Medulla oblongata (tissue), 1 donor: ENCODE data around the gene MEST.
A peak's percentile ranks its signal among the peaks of the same experiment; 100 is the strongest.
"Not testable (repeated sequence)": the region's sequence is repeated elsewhere in the genome, so short reads cannot be mapped to it uniquely, and the experiment has no call there.

Experiments
- DNase-seq: peaks from one replicate; pipeline ENCODE4 v3.0.0-alpha.2; 2015; ENCODE audit errors: extremely low spot score

The MEST gene

DNA sequence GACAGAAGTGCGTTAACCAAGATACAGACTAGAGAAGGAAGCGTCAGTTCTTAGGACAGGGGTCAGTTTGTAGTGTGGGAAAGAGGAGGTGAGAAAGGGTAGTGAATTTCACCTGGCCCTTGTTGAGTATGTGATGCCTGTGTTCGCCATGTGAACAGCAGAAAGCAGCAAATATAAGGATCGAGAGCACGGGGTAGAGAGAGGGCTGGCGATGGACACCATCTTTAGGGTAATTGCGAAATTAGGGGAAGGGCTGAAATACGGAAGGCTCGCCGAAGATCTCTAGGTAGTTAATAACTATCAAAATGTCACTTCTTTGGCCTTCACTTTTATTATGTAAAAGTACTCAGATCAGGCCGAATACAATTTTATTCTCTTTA is 6.2 kb upstream of the MEST start:
- no peak for DNase-seq

DNA sequence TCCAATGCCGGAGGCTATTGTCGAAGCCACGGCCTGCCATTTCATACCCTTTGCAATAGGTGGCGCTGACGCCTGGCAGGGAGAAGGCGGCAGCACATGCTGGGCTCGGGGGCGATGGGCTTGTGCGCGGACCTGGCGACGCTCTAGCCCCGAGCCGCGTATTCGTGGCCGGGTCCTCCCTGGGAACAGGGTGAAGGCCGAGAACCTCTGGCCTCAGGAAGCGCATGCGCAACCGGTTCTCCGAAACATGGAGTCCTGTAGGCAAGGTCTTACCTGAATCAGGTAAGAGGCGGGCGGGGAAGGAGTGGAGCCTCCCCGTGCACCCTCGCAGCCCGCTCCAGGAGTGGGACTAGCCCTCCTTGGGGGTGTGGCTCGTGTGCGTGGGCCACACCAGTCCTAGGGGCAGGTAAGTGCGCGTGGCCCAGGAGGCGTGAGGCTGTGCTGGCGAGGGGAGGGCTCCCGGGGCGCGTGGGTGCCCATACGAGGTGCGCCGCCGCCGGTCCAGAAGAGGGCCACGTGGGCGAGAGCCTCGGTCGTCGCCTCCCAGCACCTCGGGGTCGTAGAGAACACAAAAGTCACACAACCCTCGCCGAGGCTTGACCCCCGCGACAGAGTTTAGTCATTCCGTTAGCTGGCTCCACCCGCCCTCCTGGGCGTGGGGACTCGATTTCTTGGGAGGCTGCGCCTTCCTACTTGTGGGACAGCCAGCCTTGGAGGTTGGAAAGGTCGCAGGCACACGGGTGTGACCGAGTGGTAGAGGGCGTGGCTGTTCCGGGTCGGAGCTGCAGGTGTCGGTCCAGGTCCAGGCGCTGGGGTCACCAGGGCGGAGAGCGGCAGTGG is 5.6 kb upstream of the MEST start:
- DNase-seq: peak; percentile 61

DNA sequence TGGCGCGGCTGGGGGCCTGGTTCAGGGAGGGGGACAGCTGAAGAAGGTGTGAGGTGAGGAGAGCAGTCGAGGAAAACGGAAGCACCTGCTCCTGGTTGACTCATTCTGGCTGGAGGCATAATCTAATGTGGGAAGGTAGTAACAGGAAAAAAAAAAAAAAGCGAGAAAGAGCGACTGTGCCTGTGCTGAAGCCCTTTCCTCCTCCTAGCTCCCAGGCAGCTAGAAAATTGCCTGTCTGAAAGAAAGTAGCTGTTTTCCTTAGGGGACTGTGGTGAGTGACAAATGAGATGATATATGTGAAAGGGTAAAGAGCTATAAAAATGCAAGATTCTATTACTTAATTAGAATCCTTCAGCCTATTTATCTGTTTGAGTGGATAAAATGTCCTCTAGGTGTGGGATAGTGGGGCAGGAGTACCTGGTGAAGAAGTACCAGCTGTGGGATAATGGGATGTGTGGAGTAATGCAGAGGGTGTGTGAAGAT is 4.9 kb upstream of the MEST start:
- no peak for DNase-seq

DNA sequence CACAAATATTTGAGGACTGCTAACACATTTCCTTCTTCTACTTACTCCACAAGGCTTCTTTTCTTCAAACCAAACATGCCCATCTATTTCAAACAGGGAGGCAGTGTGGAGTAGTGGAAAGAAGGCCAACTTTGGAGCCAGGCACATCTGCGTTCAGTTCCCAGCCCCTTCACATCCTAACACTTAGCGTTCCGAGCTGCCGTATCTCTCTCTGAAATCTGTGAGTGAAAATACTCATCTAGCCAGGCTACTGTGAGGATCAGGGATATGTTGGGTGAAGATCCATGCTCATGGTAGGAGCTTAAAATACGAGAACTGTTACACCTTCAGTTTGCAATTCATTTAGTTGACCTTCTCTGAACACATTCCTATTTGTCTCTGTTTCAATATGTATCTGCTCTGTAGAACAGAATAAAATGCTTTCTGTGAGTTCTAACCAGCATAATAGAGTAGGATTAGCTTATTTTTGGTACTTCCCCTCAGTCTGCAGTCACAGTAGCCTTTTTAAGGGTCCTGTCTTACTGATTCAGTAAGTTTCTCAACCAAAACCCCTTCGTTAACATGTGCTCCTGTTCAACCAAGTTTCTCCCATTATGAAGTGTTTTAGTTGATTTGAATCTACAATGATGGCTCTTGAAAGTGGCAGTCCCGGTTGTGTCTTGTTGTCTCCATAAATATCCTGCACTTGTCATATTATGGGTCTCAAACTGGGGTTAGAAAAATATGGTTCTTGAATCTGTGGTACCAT is 3.3 kb upstream of the MEST start:
- DNase-seq: peak; percentile 16

DNA sequence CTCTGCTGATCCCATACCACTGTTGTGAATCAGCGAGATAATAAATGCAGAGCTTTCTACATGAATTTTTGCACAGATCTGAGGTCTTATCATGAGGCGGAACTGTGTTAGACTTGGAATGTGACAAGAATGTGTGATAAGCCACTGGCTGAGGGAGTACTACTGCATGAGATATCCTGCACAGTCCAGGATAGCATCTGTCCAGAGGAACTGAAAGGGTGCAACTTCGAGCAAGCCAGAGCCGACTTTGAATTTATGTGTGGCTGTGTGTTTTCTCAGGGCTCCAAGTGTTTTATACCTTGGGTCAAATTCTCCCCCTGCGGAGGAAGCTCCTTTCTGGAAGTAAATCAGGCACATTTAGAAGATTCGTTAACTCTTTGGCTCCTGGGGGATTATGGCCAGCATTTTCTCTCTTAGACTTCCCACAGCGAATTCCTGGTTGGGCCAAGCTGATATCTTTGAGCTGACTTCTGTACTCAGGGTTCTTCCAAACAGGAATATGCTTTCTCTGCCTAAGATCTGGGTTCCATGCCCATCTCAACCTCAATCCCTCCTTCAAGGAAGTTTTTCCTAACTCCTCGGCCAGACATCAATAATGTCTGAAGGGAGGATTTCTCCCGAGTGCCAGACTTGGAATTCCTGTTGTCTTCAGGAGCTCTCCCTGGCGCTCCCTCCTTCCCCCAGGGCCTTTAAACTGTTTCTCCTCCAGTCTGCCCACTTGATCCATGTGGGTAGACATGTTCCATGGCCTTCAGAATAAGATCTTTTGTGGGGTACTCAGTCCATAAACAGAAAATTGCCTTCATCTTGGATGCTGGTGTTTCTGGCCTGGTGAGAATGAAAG is 2.5 kb upstream of the MEST start:
- no peak for DNase-seq

DNA sequence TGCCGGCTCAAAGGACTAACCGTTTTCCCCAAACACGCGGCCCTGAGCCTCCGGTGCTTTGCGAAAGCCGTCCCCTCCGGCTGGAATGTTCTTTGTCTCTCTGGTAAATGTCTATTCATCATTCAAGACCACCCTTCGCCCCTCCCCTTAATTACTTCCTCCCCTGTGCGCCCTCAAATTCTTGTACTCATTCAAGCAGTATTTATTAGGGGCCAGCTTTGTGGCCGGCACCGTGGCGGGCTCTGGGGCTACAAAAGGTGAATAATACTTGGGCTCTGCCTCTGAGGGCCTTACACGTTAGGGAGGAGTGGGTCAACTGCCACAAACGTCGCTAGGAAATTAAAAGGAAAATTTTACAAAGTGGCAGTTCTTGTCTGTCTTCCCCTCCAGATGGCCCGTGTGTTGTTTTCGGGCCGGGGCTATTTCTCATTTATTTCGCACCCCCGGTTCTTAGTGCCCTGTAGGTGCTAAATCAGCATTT is 1.5 kb upstream of the MEST start:
- DNase-seq: no peak

DNA sequence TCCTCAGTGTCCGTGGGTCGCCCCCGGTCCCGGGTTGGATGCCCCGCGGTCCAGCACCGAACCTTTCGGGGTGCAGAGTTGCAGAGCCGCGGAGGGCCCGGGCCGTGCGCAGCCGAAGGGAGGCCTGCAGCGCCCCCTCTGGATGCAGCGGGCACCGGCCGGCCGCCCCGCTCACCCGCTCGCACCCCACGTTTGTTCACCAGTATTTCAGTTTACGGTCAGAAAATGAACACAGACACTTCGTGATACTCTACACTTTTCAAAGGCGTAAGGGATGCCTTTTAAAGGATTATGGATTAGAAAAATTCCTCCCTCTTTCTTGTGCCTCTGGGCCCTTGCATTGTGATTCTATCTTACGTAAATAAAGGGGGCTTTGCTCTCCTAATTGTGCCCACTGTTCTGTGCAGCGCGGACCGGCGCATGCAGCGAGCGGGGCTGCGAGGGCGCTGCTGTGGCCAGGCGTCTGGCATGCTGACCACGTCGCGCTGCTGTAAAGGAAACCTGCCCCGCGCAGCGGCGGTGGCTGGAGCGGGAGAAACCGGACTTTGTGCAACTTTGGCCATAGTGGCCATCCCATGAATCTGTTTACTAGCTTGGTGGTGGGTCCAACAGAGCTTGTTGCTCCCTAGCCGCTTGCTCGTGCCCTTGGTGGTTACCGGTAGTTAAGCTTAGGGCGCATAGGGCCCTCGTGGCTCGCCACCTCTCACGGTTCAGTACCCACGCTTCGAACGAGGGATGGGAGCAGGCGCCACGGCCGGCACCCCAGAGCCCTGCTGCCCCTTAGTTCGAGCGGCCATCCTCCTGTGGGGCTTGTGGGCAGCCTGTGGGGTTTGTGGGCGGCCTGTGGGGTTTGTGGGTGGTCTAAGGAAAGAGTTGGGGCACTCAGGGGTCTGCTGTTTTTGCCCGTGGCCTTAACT is 739 bp upstream of the MEST start:
- peak; percentile 40 for DNase-seq

DNA sequence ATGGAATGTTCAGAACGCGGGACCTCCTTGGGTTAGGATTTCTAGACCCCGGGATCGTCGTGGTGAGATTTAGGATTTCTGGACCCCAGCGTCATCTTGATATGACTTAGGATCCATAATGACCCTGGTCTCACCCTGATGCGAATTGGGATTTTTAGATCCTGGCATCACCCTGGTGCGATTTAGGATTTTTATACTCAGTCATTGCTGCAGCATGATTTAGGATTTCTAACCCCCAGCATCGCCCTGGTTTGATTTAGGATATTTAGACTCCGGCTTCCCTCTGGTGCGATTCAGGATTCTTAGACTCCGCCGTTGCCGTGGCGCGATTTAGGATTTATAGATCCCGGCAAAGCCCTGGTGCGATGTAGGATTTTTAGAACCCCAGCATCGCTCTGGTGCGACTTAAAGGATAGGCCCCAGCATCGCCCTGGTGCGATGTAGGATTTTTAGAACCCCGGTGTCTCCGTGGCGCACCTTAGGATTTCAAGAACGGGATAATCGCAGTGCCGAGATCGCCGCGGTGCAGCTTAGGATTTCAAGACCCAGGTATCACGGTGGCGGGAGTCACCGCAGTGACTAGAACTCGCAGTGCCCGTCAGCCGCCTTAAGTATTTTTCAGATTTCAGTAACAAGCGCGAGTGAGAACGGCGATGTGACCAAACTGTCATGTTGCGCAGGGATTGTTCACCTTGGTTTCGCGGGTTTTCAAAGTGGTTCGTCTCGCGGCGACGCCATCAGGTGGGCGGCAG is 814 bp downstream of the MEST start:
- DNase-seq: no peak

DNA sequence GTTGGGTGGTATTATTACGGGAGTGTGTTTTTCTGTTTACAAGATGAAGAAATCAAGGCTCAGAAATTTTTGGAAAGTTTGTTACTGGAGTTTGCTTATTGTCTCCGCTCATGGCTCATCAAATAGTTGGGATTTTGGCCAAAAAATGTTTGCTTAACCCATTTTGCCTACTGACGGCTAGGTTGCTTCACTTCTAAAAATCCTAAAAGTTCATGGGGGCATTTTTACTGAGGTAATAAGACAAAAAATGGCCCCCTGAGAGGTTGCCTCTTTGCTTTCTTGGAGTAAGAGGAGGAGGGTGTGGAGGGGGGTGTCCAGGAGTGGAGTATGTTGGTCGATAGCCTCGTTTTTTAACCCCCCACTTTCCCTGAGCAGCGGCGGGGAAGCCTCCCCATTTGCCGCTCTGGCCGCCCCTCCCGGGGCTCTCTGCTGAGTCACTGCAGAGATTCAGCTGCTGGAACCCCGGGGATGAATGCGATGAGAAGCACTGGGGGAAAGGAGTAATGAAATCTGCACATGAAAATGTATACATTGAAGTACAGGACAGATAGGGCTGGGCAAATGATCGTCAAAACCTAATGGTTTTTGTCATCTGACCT is 1.5 kb downstream of the MEST start:
- DNase-seq: no peak

DNA sequence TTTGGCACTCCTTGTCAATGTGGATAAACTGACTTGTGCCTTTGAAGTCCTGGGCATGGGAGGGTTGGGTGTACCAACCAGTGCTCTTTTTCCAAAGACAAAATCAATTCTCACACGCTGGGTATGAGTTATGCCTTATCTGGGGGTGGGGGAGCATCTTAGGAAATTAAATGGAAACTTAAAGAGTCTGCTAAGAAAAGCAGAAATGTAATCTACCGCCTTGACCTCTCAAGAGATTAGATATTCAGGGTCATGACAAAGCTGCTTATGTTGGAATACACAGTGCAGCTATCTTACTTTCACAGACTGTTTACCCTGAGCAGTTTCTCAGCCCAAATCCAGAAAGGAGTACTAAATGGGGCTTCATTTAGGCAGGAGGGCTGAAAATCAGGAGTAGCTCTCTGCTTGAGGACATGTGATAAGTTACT is 2.6 kb downstream of the MEST start:
- DNase-seq: no peak

DNA sequence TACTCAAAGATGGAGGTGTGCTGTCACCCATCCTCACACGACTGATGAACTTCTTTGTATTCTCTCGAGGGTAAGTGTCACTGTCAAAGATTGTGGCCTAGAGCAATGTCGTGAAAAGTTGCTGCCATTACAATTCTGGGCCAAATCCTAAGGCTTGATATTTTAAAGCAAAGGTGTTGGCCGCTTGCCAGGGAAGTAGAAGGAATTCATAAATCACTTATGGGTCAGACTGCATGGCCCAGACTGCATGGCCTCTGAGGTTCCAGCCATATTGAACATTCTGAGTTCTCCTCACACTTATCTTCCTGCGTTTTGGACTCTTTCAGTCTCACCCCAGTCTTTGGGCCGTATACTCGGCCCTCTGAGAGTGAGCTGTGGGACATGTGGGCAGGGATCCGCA is 8.6 kb downstream of the MEST start:
- no peak for DNase-seq

DNA sequence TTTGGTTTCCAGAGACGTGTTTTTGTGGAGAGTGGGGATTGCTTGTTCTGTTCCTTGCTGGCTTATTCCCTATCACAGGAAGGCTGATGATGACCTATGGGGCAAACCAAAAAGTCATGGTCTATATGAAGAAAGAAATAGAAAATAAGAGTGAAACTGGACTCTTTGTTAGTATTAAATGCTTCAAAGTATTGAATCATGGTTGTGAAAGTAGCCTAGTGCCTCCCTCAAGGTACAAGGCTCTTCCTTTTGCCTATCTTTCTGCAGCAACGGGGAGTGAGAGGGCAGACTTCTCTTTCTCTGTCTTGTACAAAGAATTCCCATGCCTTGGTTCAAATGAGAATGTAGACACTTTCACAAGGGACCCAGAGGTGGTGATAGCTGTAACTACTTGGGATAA is 9.0 kb downstream of the MEST start:
- DNase-seq: no peak

DNA sequence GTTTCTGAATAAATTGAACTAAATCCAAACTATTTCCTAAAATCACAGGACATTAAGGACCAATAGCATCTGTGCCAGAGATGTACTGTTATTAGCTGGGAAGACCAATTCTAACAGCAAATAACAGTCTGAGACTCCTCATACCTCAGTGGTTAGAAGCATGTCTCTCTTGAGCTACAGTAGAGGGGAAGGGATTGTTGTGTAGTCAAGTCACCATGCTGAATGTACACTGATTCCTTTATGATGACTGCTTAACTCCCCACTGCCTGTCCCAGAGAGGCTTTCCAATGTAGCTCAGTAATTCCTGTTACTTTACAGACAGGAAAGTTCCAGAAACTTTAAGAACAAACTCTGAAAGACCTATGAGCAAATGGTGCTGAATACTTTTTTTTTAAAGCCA is 13.9 kb downstream of the MEST start:
- no peak for DNase-seq

DNA sequence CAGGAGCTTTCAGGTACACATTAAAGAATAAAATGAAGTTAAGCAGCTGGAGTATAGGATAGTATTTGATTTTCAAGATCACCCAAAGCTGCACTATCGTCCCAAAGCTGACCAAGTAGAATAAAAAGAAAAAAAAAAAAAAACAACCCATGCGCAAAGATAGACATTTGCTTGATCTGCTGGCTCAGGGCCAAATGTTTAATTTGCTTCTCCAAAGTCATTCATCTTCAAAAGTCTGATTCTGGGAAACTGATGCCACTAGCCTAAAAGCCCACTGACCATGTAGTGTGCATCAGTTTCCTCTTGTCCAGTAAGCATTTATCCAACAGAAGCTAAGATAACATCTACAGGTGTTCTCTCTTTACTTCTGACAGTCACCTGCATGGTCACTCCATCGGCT is 14.5 kb downstream of the MEST start:
- DNase-seq: no peak

DNA sequence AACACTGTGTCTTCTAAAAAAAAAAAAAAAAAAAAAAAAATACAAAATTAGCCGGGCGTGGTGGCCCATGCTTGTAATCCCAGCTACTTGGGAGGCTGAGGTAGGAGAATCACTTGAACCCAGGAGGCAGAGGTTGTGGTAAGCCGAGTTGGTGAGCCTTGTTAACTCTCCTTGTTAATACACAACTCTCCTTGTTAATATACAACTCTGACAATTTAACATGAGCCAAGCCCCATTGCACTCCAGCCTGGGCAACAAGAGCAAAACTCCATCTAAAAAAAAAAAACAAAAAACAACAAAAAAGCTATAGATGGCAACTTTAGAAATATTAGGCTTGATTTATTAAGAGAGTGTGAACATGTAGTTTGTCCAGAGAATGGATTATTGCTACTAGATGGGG is 20.2 kb downstream of the MEST start:
- DNase-seq: not testable (repeated sequence)

DNA sequence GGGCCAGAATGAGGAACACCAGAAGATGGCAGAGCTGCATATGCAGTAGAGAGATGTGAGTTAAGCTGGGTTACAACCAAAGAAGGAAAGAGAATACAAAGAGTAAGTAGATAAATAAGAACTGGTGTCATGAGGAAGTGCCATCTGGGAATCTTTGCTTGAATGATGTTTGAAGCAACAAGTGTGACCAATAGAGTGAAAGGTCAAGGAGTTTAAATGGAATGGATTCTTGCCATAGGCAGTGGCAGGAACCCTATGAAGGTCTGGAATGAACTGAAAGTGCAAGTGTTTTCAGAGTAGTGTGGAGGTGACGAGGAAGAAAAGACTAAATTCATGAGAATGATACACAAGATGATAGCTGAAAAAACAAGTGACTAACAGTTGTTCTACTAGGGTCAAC is 21.6 kb downstream of the MEST start:
- DNase-seq: no peak

DNA sequence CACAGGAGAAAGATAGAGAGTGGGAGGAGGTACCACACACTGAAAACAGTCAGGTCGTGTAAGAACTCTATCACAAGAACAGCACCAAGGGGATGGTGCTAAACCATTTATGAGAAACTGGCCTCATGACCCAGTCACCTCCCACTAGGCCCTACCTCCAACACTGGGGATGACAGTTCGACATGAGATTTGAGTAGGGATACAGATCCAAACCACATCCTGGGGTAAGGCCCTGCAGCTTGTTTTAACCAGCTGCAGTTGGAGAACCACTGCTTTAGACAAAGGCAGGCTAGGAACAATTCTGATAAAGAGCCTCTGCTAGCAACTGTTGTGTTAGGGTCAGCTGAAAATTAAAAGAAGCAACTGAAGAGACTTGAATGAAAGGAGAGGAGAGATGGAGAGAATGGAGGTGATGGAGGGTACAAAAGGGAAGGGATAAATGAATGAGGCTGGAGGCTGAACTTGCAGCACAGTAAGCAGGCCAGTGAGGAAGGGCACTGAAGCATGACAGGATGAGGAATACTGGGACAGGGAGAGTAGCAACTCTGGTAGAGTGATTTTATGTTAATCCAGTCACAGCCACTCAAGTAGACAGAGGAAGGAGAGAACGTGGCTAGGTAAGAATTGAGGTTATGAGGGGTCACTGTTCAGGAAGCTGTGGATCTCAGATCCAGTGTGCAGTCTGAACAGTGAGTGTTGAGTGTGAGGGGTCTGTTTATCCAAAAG is 23.6 kb downstream of the MEST start:
- no peak for DNase-seq

DNA sequence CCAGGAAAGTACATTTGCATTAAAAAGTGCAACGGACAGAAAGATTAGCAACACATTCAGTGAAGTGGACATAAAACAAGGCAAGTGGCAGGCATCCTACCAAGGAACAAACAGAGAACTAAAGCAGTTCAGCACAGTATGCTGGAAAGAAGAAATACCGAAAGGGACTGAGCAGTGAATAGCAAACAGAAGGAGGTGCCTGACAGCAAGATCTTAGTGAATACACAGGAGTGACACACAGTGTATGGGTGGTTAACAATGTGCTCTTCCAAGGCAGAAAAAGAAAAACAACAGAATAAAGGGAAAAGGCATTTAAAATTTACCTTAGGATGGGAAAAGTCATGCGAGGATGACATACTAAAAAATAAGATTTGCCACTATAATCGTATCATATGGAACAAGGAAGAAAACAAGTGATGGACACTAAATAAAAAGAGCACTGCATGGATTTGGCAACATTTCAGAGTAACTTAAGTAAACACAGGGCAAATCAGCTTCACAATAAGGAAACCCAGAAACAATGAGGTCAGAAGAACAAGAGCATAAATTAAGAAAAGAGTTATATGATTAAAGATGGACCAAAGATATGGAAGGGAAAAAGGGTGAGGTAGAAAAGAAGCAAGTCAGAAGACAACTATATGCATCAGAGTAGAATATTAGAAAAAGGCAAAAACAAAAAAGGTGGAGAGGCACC is 29.5 kb downstream of the MEST start:
- DNase-seq: no peak
